CD14-positive monocyte (primary cell): ENCODE data around the gene ISCA2. TPM values are rescaled to one million over a fixed set of nuclear protein-coding genes. Genes with fewer than 3 reads are reported as not detected.

Experiments used
- DNase-seq, 3 donors: peaks; one replicate each; pipeline ENCODE4 v3.0.0-alpha.2; 2011 to 2022
- H2AFZ ChIP-seq: 2 replicates; pipeline ENCODE4 v1.6.0; 2012; ENCODE audit warnings: mild to moderate bottlenecking, low read depth, low read length, inconsistent platforms; ENCODE audit not compliant: insufficient read depth, poor library complexity, severe bottlenecking
- H3K27ac ChIP-seq, 2 donors: 1 replicate in 1 of 2; 2 replicates in 1 of 2; pipeline ENCODE4 v1.5.1; 2012 to 2013; ENCODE audit warnings: low read length in 2 of 2, control low read depth in 1 of 2, inconsistent platforms in 1 of 2, low read depth in 1 of 2, mild to moderate bottlenecking in 1 of 2
- H3K27me3 ChIP-seq, 2 donors: one replicate each; pipeline versions ENCODE4 v1.6.0 to v1.6.1; 2011 to 2013; ENCODE audit warnings: low read length in 2 of 2; ENCODE audit not compliant: control insufficient read depth in 2 of 2, insufficient read depth in 2 of 2
- H3K36me3 ChIP-seq, 2 donors: replicated peaks in 1 of 2; 1 replicate in 1 of 2; 2 replicates in 1 of 2; pipeline versions ENCODE4 v1.5.1 to v1.6.1; 2012 to 2013; ENCODE audit warnings: low read length in 2 of 2, control low read depth in 1 of 2, inconsistent platforms in 1 of 2, mild to moderate bottlenecking in 1 of 2; ENCODE audit not compliant: insufficient read depth in 2 of 2, control insufficient read depth in 1 of 2
- H3K4me1 ChIP-seq, 2 donors: 1 replicate in 1 of 2; 2 replicates in 1 of 2; pipeline versions ENCODE4 v1.5.1 to v1.6.1; 2012 to 2013; ENCODE audit warnings: low read length in 2 of 2, control low read depth in 1 of 2, inconsistent platforms in 1 of 2, mild to moderate bottlenecking in 1 of 2, moderate library complexity in 1 of 2; ENCODE audit not compliant: insufficient read depth in 2 of 2, control insufficient read depth in 1 of 2
- H3K4me2 ChIP-seq: replicated peaks from 2 replicates; pipeline ENCODE3; 2012; ENCODE audit warnings: low read length, moderate library complexity, mild to moderate bottlenecking; ENCODE audit not compliant: poor library complexity, severe bottlenecking; ENCODE audit errors: extremely low read depth
- H3K4me3 ChIP-seq, 3 experiments: fragments of 200-600 bp in 1 of 3; sonication (generic) in 1 of 3; replicated peaks in 1 of 3; 1 replicate in 2 of 3; 2 replicates in 1 of 3; pipeline ENCODE4 v1.5.1; 2011 to 2013; ENCODE audit warnings: low read length in 3 of 3, mild to moderate bottlenecking in 3 of 3, control low read depth in 2 of 3, low read depth in 2 of 3, inconsistent platforms in 1 of 3, moderate library complexity in 1 of 3
- H3K79me2 ChIP-seq: 2 replicates; pipeline ENCODE4 v1.6.0; 2012; ENCODE audit warnings: mild to moderate bottlenecking, control low read depth, inconsistent platforms, low read length, moderate library complexity; ENCODE audit not compliant: insufficient read depth
- H3K9ac ChIP-seq: 2 replicates; pipeline ENCODE4 v1.6.0; 2017; ENCODE audit warnings: low read length, mild to moderate bottlenecking; ENCODE audit not compliant: insufficient read depth, poor library complexity, severe bottlenecking
- H3K9me3 ChIP-seq, 2 donors: replicated peaks in 1 of 2; 1 replicate in 1 of 2; 2 replicates in 1 of 2; pipeline versions ENCODE4 v1.5.1 to v1.6.1; 2012 to 2013; ENCODE audit warnings: low read length in 2 of 2, control low read depth in 1 of 2; ENCODE audit not compliant: control insufficient read depth in 1 of 2, insufficient read depth in 1 of 2
- H4K20me1 ChIP-seq: 2 replicates; pipeline ENCODE4 v1.6.0; 2012; ENCODE audit warnings: mild to moderate bottlenecking, low read length, control low read depth, moderate library complexity; ENCODE audit not compliant: insufficient read depth
- H3K27ac Mint-ChIP-seq, 7 donors: one replicate each; pipeline ENCODE4 v1.8.0; 2020; ENCODE audit warnings: mild to moderate bottlenecking in 7 of 7, mixed read lengths in 7 of 7, moderate library complexity in 6 of 7, inconsistent platforms in 2 of 7
- H3K27me3 Mint-ChIP-seq, 3 donors: one replicate each; pipeline ENCODE4 v1.8.0; 2021 to 2022; ENCODE audit warnings: low read depth in 3 of 3, mild to moderate bottlenecking in 3 of 3, mixed read lengths in 3 of 3, moderate library complexity in 3 of 3, inconsistent platforms in 1 of 3
- H3K36me3 Mint-ChIP-seq, 2 donors: one replicate each; pipeline ENCODE4 v1.8.0; 2020; ENCODE audit warnings: mixed read lengths in 2 of 2, inconsistent platforms in 1 of 2, mild to moderate bottlenecking in 1 of 2
- H3K4me1 Mint-ChIP-seq: one replicate; pipeline ENCODE4 v1.8.0; 2020; ENCODE audit warnings: mild to moderate bottlenecking, mixed read lengths
- H3K4me3 Mint-ChIP-seq, 2 donors: one replicate each; pipeline ENCODE4 v1.8.0; 2020; ENCODE audit warnings: mild to moderate bottlenecking in 2 of 2, mixed read lengths in 2 of 2, moderate library complexity in 1 of 2
- H3K9me3 Mint-ChIP-seq, 7 donors: one replicate each; pipeline ENCODE4 v1.8.0; 2020 to 2022; ENCODE audit warnings: mixed read lengths in 7 of 7, mild to moderate bottlenecking in 6 of 7, moderate library complexity in 6 of 7, inconsistent platforms in 2 of 7
- CTCF ChIP-seq: fragments of 200-600 bp; IDR thresholded peaks from one replicate; pipeline ENCODE4 v1.8.0; 2022; ENCODE audit warnings: antibody characterized with exemption, mild to moderate bottlenecking
- WGBS: methylation state at CpG from one replicate; pipeline ENCODE4 v1.1.5; 2013; ENCODE audit warnings: missing lambda C conversion rate; ENCODE audit not compliant: insufficient coverage; 5-methylcytosine and 5-hydroxymethylcytosine counted together
- intact Hi-C, 2 donors: fragments of 100-400 bp; cut with micrococcal nuclease; formaldehyde crosslinking; loops; one replicate each; pipeline versions ENCODE4 v1.15.0 to v1.15.1; 2023
- polyA plus RNA-seq, 3 donors: library from polyadenylated mRNA; depleted of rRNA in 1 of 3; unstranded in 2 of 3; stranded (reverse) in 1 of 3; fragments of 300-500 nt in 2 of 3; fragments of >200 nt in 1 of 3; fragmentation: Illumina TruSeq in 2 of 3; gene quantifications; 1 replicate in 2 of 3; 2 replicates in 1 of 3; pipeline ENCODE4 v1.2.3, GENCODE V29; 2012 to 2021

Gene ISCA2
- polyA plus RNA-seq, 3 donors, result 6.1 to 61.7 (median 55.9) TPM

- TF ChIP-seq CTCF, result no peak
- Histone ChIP-seq H3K79me2 (no peaks in the 10 kb centered on the region), H3K4me3 (no peak overlapping the region), H3K4me1 (peaks cover 4 to 5% of the 10 kb centered on the region in 2 donors), H3K9ac (no peak overlapping the region), H3K27me3 (no peaks in the 10 kb centered on the region), H3K9me3 (no peaks in the 10 kb centered on the region), H4K20me1 (peaks cover 83% of the 10 kb centered on the region), H3K4me2 (no peak overlapping the region), H2AFZ (no peak overlapping the region), H3K36me3 (peaks cover 77 to 97% of the 10 kb centered on the region in 2 donors), H3K27ac (no peak overlapping the region)
- 100% methylated on average over 2 of the region's 3 CpGs for WGBS
- Mint-ChIP-seq H3K27ac (no peak overlapping the region), H3K36me3 (peaks cover 76 to 96% of the 10 kb centered on the region in 2 donors), H3K4me1 (peaks cover 11% of the 10 kb centered on the region), H3K27me3 (peaks cover 0 to 2% (median 0%) of the 10 kb centered on the region in 3 donors), H3K9me3 (peaks cover 3 to 7% (median 4%) of the 10 kb centered on the region in 7 donors), H3K4me3 (no peak overlapping the region)
- intact Hi-C loops, result no loop called here
- DNase-seq, result no peak
Observed at GRCh38 chr14:74476607-74477006, 17.0 kb upstream of the ISCA2 start.

GRCh38 chr14:74478996-74479635 lies 14.4 kb upstream of the ISCA2 start:
- peaks cover 89% of the 10 kb centered on the region for H4K20me1 ChIP-seq
- no peaks in the 10 kb centered on the region for H3K27me3 ChIP-seq
- H3K27ac ChIP-seq, result no peak overlapping the region
- H3K36me3 ChIP-seq, result peaks cover 92 to 100% of the 10 kb centered on the region in 2 donors
- TF ChIP-seq CTCF, result peak; percentile 13
- no peak overlapping the region for H3K4me3 ChIP-seq
- Mint-ChIP-seq H3K4me3 (no peak overlapping the region), H3K9me3 (no peaks in the 10 kb centered on the region), H3K27me3 (no peaks in the 10 kb centered on the region), H3K36me3 (peaks cover 86 to 95% of the 10 kb centered on the region in 2 donors), H3K4me1 (peaks cover 4% of the 10 kb centered on the region), H3K27ac (no peak overlapping the region)
- H3K9me3 ChIP-seq, result no peaks in the 10 kb centered on the region
- no peak overlapping the region for H2AFZ ChIP-seq
- DNase-seq, result no peak
- no CpG with 5 or more reads among the region's 2 CpGs for WGBS
- intact Hi-C loops, result no loop called here
- no peak overlapping the region for H3K4me2 ChIP-seq
- H3K9ac ChIP-seq, result no peak overlapping the region
- no peaks in the 10 kb centered on the region for H3K79me2 ChIP-seq
- H3K4me1 ChIP-seq, result no peaks in the 10 kb centered on the region
